Loucy (cell line): ENCODE measurements around the gene TMEM187.

Experiments used
- H2AFZ ChIP-seq: fragments of 200-600 bp; sonication (generic); 2 replicates; pipeline ENCODE4 v1.6.0; 2016; ENCODE audit warnings: antibody characterized with exemption, mild to moderate bottlenecking, low read length, moderate library complexity
- H3F3A ChIP-seq: fragments of 200-600 bp; 2 replicates; pipeline ENCODE4 v1.6.0; 2016; ENCODE audit warnings: antibody characterized with exemption, low read depth, mild to moderate bottlenecking
- H3K27me3 ChIP-seq: fragments of 200-600 bp; sonication (generic); 2 replicates; pipeline ENCODE4 v1.6.1; 2014; ENCODE audit warnings: low read length, mild to moderate bottlenecking; ENCODE audit not compliant: insufficient read depth, poor library complexity, severe bottlenecking
- H3K36me3 ChIP-seq: fragments of 200-600 bp; sonication (generic); 2 replicates; pipeline ENCODE4 v1.6.1; 2016; ENCODE audit warnings: low read length; ENCODE audit not compliant: insufficient read depth
- H3K4me1 ChIP-seq: fragments of 200-600 bp; sonication (generic); 2 replicates; pipeline ENCODE4 v1.5.1; 2014; ENCODE audit warnings: low read length, mild to moderate bottlenecking; ENCODE audit not compliant: insufficient read depth, poor library complexity, severe bottlenecking
- H3K4me2 ChIP-seq: fragments of 200-600 bp; sonication (generic); 2 replicates; pipeline ENCODE4 v1.6.0; 2014; ENCODE audit warnings: antibody characterized with exemption, low read length, low read depth, mild to moderate bottlenecking; ENCODE audit not compliant: poor library complexity, severe bottlenecking
- H3K4me3 ChIP-seq: fragments of 200-600 bp; sonication (generic); 2 replicates; pipeline ENCODE4 v1.5.1; 2014; ENCODE audit warnings: low read length, mild to moderate bottlenecking, mixed read lengths; ENCODE audit not compliant: poor library complexity, severe bottlenecking
- H3K79me2 ChIP-seq: fragments of 200-600 bp; sonication (generic); 2 replicates; pipeline ENCODE4 v1.6.1; 2014; ENCODE audit warnings: low read length; ENCODE audit not compliant: insufficient read depth
- H3K9ac ChIP-seq: fragments of 200-600 bp; sonication (generic); 2 replicates; pipeline ENCODE4 v1.6.0; 2014; ENCODE audit warnings: mild to moderate bottlenecking, low read depth, low read length, moderate library complexity; ENCODE audit not compliant: poor library complexity, severe bottlenecking
- H3K9me2 ChIP-seq: fragments of 200-600 bp; sonication (generic); replicated peaks from 2 replicates; pipeline ENCODE4 v1.6.1; 2016; ENCODE audit warnings: low read depth, low read length, mixed read lengths
- H3K9me3 ChIP-seq: fragments of 200-600 bp; sonication (generic); 2 replicates; pipeline ENCODE4 v1.6.1; 2014; ENCODE audit warnings: mild to moderate bottlenecking, antibody characterized with exemption, low read length, low read depth; ENCODE audit not compliant: insufficient read depth
- H4K20me1 ChIP-seq: fragments of 200-600 bp; sonication (generic); 2 replicates; pipeline ENCODE4 v1.6.0; 2014; ENCODE audit warnings: antibody characterized with exemption, low read length, mild to moderate bottlenecking; ENCODE audit not compliant: insufficient read depth, poor library complexity, severe bottlenecking
- CTCF ChIP-seq: fragments of 200-600 bp; sonication (generic); conservative IDR thresholded peaks from 2 replicates; pipeline ENCODE4 v1.5.1; 2014; ENCODE audit warnings: mild to moderate bottlenecking, antibody characterized with exemption, low read length
- EZH2phosphoT487 ChIP-seq: fragments of 200-600 bp; IDR thresholded peaks from 2 replicates; pipeline ENCODE4 v1.6.1; 2018; ENCODE audit warnings: antibody characterized with exemption, mild to moderate bottlenecking, moderate library complexity, borderline replicate concordance

The TMEM187 gene

GRCh38 chrX:153941336-153942252, 31.0 kb upstream of the TMEM187 start:
- no peaks in the 10 kb centered on the region for H3F3A ChIP-seq
- H4K20me1 ChIP-seq = no peaks in the 10 kb centered on the region
- H2AFZ ChIP-seq = no peak overlapping the region
- H3K9me2 ChIP-seq = no peaks in the 10 kb centered on the region
- H3K9ac ChIP-seq = no peak overlapping the region
- H3K4me1 ChIP-seq = no peaks in the 10 kb centered on the region
- H3K36me3 ChIP-seq = no peaks in the 10 kb centered on the region
- H3K4me3 ChIP-seq = no peak overlapping the region
- H3K27me3 ChIP-seq = no peaks in the 10 kb centered on the region
- H3K79me2 ChIP-seq = no peaks in the 10 kb centered on the region
- no peaks in the 10 kb centered on the region for H3K9me3 ChIP-seq
- no peak for TF ChIP-seq CTCF
- H3K4me2 ChIP-seq = no peak overlapping the region

GRCh38 chrX:153944140-153944799, 28.3 kb upstream of the TMEM187 start, which contains the start of gene RENBP:
RENBP (minus strand) TSS chrX:153944643; CDS start chrX:153944610, 33 bp downstream.
- Histone ChIP-seq H3K4me3 (no peak within 1 kb of the TSS), H3K4me2 (peak within 1 kb of the TSS; percentile 31)

GRCh38 chrX:153944800-153945150, 27.8 kb upstream of the TMEM187 start:
- Histone ChIP-seq H3K27me3 (no peaks in the 10 kb centered on the region), H3F3A (no peaks in the 10 kb centered on the region), H3K9me3 (no peaks in the 10 kb centered on the region), H4K20me1 (no peaks in the 10 kb centered on the region), H2AFZ (no peak overlapping the region), H3K9me2 (no peaks in the 10 kb centered on the region), H3K4me3 (no peak overlapping the region), H3K36me3 (peaks cover 15% of the 10 kb centered on the region; the same call in 1 of the 2 replicates), H3K4me1 (no peaks in the 10 kb centered on the region), H3K9ac (no peak overlapping the region), H3K4me2 (no peak overlapping the region), H3K79me2 (no peaks in the 10 kb centered on the region)
- TF ChIP-seq EZH2phosphoT487 = no peak
- TF ChIP-seq CTCF = no peak

More at GRCh38 chrX:153944140-153944799, 28.3 kb upstream of the TMEM187 start, which contains the start of gene RENBP:
- Histone ChIP-seq H3K9me2 (no peaks in the 10 kb centered on the region), H3K36me3 (peaks cover 10% of the 10 kb centered on the region; the same call in 1 of the 2 replicates), H3K9me3 (no peaks in the 10 kb centered on the region), H3K27me3 (no peaks in the 10 kb centered on the region), H3F3A (no peaks in the 10 kb centered on the region), H2AFZ (no peak within 1 kb of the TSS), H3K79me2 (no peaks in the 10 kb centered on the region), H3K9ac (no peak within 1 kb of the TSS), H4K20me1 (no peaks in the 10 kb centered on the region), H3K4me1 (no peaks in the 10 kb centered on the region)
- TF ChIP-seq CTCF = no peak
- no peak for TF ChIP-seq EZH2phosphoT487
